ENCODE results near the gene CHGA.

Gene CHGA

DNA sequence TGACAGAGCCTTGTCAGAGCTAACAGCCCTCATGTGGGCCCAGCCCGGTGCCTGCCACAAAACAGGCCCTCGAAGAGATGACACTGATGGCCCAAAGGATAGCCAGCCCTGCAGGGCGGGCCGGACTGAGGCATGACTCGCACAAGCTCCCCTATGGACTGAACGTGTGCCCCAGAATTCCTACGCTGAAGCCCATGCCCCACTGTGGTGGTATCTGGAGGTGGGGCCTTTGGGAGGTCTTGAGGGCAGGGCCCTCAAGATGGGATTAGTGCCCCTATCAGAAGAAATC is 38.6 kb downstream of the CHGA start:
- no peak for DNase-seq (ENCODE audit: low read depth, low spot score)

DNA sequence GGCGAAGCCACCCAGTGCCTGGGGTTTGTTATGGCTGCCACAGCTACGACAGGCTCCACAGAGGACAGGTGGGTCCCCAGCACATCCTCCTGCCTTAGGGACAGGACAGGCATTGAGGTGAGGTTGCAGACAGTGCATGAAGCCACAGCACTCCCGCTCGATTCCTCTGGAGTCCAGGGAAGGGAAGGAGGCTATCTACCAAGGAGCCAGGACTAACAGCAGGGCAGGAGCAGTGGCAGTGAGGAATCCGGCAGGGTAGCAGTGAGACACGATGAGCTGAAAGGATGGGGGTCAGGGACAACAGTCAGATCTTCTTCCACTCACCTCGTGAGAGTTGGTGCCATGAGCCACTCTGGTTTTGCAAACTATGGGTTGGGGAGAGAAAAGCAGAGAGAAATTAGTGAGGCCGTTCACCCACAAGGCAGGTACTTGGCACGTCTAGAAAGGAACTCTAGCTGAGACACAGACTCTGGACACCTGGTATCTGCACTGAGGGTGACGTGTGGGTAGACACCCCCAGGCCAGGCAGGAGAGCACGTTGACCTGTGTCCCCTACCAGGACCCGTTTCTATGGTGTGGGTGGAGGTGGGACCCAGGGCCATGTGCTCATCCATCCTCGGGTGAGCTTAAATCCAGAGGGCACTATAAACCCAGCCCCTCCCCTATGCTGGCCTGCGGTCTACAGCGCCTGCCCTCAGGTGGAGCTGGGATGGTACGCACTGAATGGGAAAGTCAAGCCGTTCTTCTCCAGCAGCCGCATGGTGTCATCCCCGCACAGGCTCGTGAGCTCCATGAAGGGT is 39.3 kb downstream of the CHGA start:
- DNase-seq (ENCODE audit: low read depth, low spot score) = no peak

DNA sequence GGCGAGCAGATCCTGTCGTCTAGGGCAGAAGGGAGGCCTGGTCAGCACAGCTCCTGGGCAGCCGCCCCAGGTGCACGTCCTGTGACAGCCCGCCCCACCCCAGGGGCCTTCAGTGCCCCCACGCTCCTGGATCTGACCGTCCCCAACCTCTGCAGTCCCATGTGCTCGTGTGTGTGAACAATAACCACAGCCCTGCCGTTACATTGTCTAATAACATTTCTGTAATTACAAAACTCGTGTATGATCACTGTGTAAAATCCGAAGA is 39.8 kb downstream of the CHGA start:
- DNase-seq (ENCODE audit: low read depth, low spot score) = no peak

DNA sequence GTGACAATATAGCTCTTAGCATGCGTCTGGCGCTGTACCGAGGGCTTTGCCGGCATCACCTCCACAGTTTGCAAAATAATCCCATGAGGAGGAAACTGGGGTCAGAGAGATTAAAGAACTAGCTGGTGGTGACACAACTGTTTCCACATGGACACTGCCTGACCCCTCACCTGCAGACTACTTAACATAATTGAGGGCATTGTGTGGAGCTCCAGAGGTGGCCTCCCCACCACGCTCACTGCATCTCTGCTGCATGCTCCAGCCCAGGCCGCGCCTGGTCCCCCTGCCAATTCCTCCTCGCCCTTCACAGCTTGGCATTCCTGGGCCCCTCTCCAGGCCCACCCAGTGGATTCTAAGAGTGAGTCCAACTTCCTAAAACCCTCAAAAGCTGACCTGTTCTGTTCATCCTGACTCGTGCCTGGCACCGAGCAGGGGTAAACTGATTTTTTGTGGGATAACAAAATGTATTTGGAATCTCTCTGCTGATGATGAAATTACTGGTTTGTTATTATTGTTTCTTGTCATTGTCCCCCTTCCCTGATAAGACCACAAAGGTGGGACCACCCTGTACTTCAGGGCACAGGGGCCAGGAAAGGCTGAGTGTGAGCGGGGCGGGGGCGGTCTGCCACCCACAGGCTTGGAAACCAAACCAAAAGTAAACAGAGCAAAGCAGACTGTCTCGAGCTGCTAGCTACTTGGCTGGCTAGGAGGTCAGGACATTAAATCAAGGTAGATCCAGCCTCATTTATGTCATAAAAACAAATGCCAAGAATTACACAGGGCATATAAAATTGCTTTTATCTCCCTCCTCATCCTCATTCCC is 40.6 kb downstream of the CHGA start:
- DNase-seq (ENCODE audit: low read depth, low spot score) = no peak

DNA sequence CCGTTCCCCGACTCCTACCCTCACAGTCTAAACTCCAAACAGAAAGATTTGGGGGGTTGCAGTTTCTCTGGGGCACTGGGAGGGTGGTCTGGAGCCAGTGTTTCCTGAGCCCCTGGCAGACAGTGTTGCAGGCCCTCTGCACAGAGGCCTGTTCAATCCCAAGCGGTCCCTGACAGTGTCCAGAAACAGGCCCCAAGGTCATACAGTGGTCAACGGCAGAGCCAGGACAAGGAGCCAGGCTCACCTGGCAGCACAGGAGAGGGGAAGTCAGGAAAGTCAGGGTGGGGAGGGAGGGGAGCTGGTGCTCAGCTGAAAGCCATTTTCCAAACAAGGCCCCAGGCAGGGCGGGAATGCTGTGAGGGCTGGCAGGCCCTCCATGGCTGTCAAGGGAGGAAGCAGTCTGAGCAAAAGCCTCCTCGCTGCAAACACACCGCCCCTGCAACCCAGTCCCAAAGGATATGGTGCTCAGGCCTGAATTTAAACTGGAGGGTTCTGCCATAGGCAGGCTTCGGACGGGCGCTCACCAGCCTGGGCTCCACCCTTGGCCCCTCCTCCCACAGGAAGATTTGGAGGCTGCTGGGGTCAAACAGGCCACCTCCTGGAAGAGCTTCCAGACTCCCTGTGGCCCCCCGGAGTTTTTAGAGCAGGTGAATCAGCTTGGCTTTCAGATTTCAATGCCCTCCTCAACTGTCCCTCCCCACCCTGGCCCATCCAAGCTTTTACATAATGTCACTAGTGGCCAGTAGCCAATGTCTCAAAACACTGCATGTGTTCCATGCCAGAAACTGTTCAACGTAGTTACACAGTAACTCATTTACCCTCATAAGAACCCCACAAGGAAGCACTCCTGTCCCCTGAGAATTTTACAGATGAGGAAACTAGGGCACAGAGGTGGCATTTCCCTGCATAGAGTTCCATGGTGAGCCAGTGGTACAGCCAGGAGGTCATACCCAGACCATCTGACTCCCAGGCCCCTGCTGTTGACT is 41.5 kb downstream of the CHGA start:
- no peak for DNase-seq (ENCODE audit: low read depth, low spot score)

DNA sequence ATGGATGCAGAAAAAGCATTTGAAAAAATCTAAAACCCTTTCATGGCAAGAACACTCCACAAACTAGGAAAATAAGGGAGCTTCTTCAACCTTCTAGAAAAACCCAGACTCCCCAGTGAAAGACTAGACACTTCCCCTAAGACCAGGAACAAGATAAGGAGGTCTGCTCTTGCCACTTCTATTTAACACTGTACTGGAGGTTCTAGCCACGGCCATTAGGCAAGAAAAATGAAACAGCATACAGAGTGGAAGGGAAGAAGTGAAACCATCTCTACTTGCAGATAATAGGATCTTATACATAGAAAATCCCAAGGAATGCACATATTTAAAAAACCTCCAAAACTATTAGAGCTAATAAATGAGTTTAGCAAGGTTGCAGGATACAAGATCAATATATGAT is 42.3 kb downstream of the CHGA start:
- no peak for DNase-seq (ENCODE audit: low read depth, low spot score)

DNA sequence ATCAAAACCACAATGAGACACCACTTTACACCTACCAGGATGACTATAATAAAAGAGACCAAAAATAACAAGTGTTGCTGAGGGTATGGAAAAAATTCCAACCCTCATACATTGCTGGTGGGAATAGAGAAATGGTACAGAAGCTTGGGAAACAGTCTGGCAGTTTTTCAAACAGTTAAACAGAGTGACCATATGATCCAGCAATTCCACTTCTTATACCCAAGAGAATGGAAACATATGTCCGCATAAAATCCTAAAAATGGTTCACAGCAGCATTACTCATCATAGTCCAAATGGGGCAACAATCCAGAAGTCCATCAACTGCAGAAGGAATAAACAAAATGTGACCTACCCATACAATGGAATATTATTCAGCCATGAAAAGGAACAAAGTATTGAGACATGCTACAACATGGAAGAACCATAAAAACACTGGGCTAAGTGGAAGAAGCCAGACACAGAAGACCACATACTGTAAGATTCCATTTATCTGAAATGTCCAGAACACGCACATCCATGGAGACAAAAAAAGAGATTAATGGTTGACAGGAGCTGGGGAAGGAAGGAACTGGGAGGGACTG is 44.5 kb downstream of the CHGA start:
- no peak for DNase-seq (ENCODE audit: low read depth, low spot score)

DNA sequence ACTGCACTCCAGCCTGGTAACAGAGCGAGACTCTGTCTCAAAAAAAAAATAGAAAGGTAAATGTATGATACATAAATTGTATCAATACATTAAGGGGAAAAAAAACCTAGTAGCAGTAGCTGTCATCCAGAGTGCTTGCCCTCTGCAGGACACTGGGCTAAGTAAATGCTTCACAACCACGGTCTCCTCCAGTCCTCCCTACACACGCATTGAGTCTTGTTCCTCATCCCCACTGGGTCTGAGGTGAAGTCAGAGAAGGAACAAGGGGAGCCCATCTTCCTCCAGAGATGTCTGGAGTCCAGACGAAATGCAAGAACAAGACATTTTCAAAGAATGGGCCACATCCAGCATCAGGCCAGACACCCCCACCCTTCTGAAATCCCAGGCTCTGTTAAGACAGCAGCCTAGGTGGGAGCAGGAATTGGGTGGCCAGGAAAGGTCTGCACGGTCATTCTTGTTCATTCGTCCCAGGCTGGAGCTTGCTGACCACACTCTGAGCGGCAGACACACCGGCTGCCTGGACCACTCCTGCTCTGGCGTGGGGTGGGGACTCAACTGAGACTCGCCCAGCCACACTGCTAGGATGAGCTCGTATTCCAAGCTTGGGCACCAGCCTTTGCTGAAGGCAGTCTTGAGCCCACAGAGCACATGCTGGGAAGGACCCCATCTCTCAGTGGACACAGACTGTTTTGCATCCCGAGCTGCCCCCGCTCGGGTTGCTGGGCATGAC is 45.5 kb downstream of the CHGA start:
- DNase-seq (ENCODE audit: low read depth, low spot score) = no peak

DNA sequence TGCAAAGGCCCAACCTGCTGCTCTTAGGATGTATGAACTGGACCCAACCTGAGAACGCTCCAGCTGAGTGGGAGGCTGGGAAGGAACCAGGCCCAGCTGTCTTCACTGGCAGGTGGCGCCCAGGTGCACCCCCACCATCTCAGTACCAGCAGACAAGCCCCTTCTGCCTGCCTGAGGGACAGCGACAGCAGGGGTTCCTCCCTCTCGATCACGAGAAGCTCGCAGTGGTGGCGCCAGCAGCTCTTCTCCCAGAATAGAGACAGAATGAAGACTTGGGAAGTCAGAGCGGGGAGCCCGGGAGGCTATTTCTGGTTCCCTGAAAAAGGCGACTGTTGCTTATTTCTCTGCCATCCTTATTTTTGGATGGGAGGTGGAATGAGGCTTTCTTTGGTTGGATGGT is 46.5 kb downstream of the CHGA start:
- no peak for DNase-seq (ENCODE audit: low read depth, low spot score)

DNA sequence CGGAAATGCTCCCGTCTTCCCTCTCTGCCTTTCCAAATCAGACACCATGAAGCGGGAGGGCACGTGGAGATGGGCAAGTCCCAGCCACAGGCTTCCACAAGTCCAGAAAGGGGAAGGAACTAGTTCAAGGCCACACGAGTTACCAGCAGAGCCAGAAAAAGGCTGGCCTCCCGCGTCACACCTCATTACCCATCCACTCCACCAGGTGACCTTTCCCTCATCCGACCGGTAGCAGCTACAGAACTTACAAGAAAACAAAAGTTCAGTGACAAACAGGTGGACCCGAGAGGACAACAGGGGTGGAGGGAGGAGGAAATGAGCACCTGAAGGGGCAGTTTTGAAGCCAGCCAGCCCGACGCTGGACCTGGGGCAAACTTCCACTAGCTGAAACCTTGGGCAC is 46.9 kb downstream of the CHGA start:
- DNase-seq (ENCODE audit: low read depth, low spot score) = no peak

DNA sequence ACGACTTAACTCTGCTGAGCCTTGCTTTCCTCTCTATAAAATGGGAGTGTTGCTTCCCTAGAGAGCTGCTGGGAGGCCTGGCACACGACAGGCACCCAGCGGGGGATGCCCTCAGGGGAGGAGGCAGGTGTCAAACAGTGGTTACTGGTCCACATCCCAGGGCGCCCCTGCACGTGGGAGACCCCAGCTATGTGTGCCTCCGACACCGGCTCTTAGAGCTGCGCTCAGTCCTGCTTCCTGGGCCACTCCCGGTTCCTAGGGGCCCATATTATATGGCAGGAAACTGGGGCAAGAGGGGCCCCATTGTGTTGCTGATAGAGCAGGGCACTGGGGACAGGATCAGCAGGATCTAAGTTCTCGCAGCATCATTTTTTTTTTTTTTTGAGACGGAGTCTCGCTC is 47.3 kb downstream of the CHGA start:
- DNase-seq (ENCODE audit: low read depth, low spot score) = no peak

DNA sequence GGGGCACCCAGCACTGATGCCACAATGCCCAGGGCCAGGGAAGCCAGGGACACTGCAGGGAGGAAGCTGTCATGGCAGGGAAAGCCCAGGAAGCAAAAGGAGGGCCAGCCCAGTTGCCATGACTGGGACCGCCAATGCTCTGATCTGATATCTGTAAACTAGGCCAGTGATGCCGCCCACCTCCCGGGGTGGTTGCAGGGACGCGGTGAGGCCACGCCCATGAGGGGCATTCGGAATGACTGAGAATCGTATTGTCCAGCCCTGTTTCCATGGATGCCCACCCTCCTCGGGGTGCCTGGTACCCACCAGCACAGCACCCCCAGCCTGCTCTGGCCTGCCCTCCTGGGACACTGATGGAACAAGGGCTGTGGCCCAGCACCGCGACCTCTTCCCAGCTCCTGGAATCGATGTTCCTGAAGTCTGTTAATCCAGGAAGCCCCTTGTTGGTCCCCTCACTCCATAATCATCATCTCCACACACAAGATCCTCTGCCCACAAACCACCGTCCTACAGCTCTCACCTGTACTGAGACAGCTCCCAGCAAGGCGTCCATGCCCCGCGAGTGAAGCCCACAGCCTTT is 48.7 kb downstream of the CHGA start:
- no peak for DNase-seq (ENCODE audit: low read depth, low spot score)

DNA sequence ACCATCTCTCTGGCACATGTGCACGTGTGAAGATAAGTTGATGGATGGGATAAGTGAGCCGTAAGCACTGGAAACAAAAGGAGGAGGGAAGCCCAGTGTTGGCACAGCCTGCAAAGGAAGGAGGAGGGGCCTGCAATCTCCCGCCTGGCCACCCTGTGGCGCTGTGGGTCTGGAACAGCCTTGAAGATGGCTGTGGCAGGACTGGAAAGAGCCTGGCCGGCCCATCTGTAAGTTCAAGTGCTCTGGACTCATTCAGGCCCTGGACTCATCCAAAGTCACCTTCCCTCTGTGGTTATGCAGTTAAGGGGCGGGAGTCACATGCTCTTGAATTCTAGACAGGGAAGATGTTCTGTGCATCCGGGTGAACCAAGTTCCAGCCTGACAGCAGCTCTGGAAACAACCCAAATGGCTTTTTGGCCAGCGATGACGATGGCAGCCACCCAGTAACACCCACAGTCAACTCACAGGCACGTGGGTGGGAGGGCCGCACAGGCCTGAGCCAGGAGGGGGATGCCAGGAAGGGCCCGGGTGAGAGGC is 50.4 kb downstream of the CHGA start:
- no peak for DNase-seq (ENCODE audit: low read depth, low spot score)

DNA sequence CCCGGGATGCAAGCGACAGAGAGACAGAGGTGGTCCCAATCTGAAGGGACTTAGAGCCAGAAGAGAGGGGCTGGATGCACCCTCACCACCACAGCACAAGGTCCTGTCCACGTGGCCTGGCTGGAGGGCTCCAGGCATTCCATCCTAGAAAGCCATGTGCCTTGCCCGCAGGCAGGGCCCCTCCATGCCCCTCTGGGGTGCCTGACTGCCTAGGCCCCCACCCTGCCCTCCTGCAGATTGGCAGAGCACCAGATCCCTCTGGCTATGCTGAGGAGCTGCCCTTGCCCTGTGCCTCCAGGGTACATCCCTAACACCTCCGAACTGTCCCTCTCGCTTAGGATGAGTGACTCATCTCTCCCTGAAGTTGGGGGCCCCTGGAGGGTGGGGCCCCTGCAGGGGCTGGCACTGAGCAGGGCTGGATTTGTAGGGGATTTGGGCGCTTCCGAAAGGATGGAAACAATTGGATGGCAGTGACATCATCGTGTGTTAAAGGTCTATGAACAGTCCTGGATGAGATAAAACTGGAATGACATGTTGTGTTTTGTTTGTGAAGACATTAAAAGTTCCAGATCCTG is 50.9 kb downstream of the CHGA start:
- no peak for DNase-seq (ENCODE audit: low read depth, low spot score)

DNA sequence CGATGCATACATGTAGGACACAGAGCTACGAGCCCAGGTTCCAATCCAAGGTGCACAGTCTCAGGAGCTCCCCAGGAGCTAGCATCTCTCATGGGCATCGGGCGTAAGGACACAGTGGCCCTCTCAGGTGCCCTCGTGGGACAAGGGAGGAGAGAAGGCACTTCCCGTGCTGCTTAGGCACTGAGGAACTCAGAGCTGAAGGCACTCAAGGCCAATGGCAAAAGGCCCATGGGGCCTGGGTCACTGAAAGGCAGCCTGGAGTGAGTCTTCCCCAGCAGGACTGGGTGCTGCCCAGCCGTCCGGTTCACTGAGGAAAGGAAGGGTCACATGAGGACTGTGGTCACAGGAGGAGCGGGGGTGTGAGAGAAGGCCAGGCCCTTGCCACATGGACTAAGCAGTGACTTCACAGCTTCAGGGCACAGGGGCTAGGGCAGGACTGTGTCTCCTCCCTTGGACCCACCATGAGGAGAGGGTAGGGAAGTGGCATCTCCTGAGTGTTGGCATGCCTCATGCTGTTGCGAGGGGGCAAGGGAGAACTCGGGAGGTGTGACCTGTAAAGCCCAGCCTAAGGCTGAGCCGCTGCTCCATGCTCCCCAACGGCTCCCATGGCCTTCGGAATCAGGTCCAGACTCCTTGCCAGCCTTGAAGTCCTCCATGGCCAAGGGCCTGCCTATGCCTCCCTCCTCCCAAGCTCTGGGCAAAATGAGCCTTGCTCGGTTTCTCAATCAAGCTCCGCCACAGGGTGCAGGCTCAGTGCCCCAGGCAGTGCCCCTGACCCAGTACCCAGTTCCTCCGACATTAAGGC is 51.8 kb downstream of the CHGA start:
- DNase-seq (ENCODE audit: low read depth, low spot score) = no peak

DNA sequence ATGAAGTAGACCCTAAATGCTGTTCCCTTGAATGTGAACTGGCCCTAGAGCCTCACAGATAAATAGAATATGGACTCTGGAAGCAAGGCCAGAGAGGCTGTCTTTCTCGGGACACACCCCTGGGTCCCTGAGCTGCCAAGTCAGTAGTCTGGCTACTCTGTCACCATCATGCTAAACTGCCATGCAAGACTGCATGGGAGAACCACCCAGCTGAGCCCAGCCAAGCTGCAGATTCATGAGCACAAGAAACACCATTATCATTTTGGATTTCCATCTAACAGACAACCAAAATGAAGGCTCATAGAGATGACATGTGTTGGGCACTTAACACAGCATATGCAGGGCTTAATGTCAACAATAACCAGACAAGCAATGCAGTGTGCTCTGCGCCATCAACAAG is 53.3 kb downstream of the CHGA start:
- DNase-seq (ENCODE audit: low read depth, low spot score) = no peak

DNA sequence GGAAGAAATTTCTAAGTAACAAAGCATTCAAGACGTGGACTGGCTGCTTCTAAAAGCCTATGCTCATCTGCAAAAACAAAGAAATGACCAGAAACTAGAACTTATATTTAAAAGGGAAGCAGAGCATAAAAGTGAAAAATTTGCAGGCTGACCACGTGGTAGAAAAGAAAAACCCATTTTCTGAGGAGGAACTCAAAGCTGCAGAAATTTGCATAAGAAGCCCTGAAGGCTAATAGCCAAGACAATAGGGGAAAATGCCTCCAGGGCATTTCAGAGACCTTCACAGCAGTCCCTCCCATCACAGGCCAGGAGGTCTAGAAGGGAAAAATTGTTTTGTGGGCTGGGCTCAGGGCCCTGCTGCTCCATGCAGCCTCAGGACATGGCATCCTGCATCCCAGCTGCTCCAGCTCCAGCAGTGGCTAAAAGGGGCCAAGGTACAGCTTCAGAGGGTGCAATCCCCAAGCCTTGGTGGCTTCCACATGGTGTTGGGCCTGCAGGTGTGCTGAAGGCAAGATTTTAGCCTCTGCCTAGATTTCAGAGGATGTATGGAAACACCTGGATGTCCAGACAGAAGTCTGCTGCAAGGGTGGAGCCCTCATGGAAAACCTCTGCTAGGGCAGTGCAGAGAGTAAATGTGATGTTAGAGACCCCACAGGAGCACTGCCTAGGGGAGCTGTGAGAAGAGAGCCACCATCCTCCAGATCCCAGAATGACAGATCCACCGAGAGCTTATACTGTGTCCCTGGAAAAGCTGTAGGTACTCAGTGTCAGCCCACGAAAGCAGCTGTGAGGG is 55.5 kb downstream of the CHGA start:
- DNase-seq (ENCODE audit: low read depth, low spot score) = no peak

DNA sequence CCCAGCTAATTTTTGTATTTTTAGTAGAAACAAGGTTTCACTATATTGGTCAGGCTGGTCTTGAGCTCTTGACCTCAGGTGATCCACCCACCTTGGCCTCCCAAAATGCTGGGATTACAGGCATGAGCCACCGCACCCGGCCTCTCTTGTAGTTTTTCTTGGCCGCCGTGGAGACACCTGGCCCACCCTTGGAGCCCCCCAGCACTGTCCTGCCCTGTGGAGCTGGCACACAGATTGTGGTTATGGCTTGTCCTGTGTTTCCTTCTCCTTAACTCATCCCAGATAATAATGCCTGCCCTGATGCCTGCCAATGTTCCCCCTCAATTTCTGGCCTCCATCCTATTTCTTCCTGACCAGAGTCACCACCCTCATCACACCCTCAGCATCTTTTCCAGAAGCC is 57.9 kb downstream of the CHGA start:
- DNase-seq (ENCODE audit: low read depth, low spot score) = no peak

DNA sequence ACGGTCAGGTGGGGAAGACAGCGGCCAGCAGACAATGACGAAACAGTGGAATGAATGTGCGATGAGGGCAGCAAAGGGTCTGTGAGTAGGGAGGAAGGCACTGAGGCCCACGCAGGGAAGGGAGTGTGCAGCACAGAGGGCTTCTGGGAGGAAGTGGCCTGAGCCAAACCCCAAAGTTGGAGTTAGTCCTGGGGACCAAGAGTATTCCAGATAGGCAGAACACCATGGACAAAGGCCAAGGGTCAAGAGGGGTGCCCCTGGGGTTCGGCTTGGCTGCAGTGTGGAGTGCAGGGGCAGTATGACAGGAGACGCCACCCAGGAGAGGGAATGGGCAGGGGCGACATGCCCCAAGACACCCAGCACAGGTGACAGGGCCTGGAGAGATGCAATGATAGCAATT is 58.8 kb downstream of the CHGA start:
- no peak for DNase-seq (ENCODE audit: low read depth, low spot score)

Measured in activated naive CD8-positive, alpha-beta T cell treated with anti-CD3 and anti-CD28 coated beads, Interleukin-2, amount 50 U/mL, for 16 hours (primary cell).